Measurements from ENCODE around the gene KIF1A. TPM values are rescaled to one million over a fixed set of nuclear protein-coding genes. Genes with fewer than 3 reads are reported as not detected.
"Not testable (repeated sequence)": the region's sequence is repeated elsewhere in the genome, so short reads cannot be mapped to it uniquely, and the experiment has no call there.

The KIF1A gene
- total RNA-seq, 1 experiment from 2014 or later: not detected

- H3K9ac ChIP-seq (ENCODE audit: low read length); H3K9me3 ChIP-seq (ENCODE audit: low read length); BruUV-seq (replicated peaks); H3K27ac ChIP-seq (ENCODE audit: low read length); H3K36me3 ChIP-seq (ENCODE audit: low read depth, low read length); ATAC-seq; H3K4me3 ChIP-seq (ENCODE audit: low read length); H3F3A ChIP-seq (ENCODE audit: low read length, unreplicated experiment); intact Hi-C loops (cut with micrococcal nuclease); H3K4me1 ChIP-seq (ENCODE audit: insufficient read depth, low read length); H3K9me2 ChIP-seq (replicated peaks; ENCODE audit: low read length); H3K79me2 ChIP-seq (ENCODE audit: low read length); DNase-seq; H4K20me1 ChIP-seq (ENCODE audit: low read length); CTCF ChIA-PET; H3K4me2 ChIP-seq (ENCODE audit: low read length); POLR2A ChIA-PET (ENCODE audit: unreplicated experiment); H2AFZ ChIP-seq (ENCODE audit: low read length): not testable (repeated sequence)
- peaks cover 11% of the 10 kb centered on the region for H3K27me3 ChIP-seq (ENCODE audit: low read length)
Observed at GRCh38 chr2:240691075-240691427, 129.0 kb downstream of the KIF1A start.

- H3K79me2 ChIP-seq (ENCODE audit: low read length); H3K4me3 ChIP-seq (ENCODE audit: low read length); H3K9me2 ChIP-seq (replicated peaks; ENCODE audit: low read length); H3K9me3 ChIP-seq (ENCODE audit: low read length); ATAC-seq; DNase-seq; H3K36me3 ChIP-seq (ENCODE audit: low read depth, low read length); H3K27ac ChIP-seq (ENCODE audit: low read length); H3K4me1 ChIP-seq (ENCODE audit: insufficient read depth, low read length); H4K20me1 ChIP-seq (ENCODE audit: low read length); CTCF ChIA-PET; H3K9ac ChIP-seq (ENCODE audit: low read length); intact Hi-C loops (cut with micrococcal nuclease); POLR2A ChIA-PET (ENCODE audit: unreplicated experiment); H3K4me2 ChIP-seq (ENCODE audit: low read length); H3F3A ChIP-seq (ENCODE audit: low read length, unreplicated experiment); H2AFZ ChIP-seq (ENCODE audit: low read length); BruUV-seq (replicated peaks): not testable (repeated sequence)
- peaks cover 15% of the 10 kb centered on the region for H3K27me3 ChIP-seq (ENCODE audit: low read length)
Observed at GRCh38 chr2:240690421-240691074, 129.5 kb downstream of the KIF1A start.

DNA sequence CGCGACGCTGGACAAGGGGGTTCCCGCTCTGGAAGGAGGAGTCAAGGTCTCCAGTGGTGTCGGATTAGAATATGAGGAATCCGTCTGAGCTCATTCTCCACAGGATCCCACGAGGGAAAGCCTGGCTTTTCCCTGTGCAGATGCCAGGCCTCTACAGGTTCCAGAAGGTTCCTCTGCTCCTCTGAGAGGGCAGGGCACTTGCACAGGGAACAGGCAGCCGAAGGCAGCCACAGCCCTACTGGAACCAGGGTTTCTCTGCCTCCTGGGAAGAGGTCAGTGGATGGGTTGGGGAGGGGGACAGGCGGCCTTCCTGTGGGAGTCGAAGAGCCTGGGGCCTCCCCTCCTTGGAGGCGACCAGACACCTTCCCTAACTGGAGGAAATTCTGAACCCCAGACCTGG lies 130.0 kb downstream of the KIF1A start:
- H3K9ac ChIP-seq (ENCODE audit: low read length): no peak overlapping the region
- H3K4me3 ChIP-seq (ENCODE audit: low read length): no peak overlapping the region
- TF ChIP-seq EZH2phosphoT487 (IDR thresholded peaks at IDR 0.05; ENCODE audit: borderline replicate concordance, low read length): no peak
- TF ChIP-seq, protein P1, sequence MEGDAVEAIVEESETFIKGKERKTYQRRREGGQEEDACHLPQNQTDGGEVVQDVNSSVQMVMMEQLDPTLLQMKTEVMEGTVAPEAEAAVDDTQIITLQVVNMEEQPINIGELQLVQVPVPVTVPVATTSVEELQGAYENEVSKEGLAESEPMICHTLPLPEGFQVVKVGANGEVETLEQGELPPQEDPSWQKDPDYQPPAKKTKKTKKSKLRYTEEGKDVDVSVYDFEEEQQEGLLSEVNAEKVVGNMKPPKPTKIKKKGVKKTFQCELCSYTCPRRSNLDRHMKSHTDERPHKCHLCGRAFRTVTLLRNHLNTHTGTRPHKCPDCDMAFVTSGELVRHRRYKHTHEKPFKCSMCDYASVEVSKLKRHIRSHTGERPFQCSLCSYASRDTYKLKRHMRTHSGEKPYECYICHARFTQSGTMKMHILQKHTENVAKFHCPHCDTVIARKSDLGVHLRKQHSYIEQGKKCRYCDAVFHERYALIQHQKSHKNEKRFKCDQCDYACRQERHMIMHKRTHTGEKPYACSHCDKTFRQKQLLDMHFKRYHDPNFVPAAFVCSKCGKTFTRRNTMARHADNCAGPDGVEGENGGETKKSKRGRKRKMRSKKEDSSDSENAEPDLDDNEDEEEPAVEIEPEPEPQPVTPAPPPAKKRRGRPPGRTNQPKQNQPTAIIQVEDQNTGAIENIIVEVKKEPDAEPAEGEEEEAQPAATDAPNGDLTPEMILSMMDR (conservative IDR thresholded peaks at IDR 0.05; ENCODE audit: low read depth, low read length): no peak
- no peak for TF ChIP-seq EZH2 (IDR thresholded peaks at IDR 0.05; ENCODE audit: low read length, unreplicated experiment)
- intact Hi-C loops (cut with micrococcal nuclease): no loop called here
- ChIA-PET POLR2A (ENCODE audit: unreplicated experiment) (no interaction called here), CTCF (no interaction called here)
- H3K27ac ChIP-seq (ENCODE audit: low read length): no peak overlapping the region
- H3K79me2 ChIP-seq (ENCODE audit: low read length): no peaks in the 10 kb centered on the region
- DNase-seq: no peak
- no peaks in the 10 kb centered on the region for H3K36me3 ChIP-seq (ENCODE audit: low read depth, low read length)
- no peak overlapping the region for H3K4me2 ChIP-seq (ENCODE audit: low read length)
- no TSS peak for BruUV-seq (replicated peaks)
- H3K9me2 ChIP-seq (replicated peaks; ENCODE audit: low read length): no peaks in the 10 kb centered on the region
- H3F3A ChIP-seq (ENCODE audit: low read length, unreplicated experiment): no peaks in the 10 kb centered on the region
- H3K4me1 ChIP-seq (ENCODE audit: insufficient read depth, low read length): no peaks in the 10 kb centered on the region
- H3K9me3 ChIP-seq (ENCODE audit: low read length): no peaks in the 10 kb centered on the region
- no peaks in the 10 kb centered on the region for H4K20me1 ChIP-seq (ENCODE audit: low read length)
- H3K27me3 ChIP-seq (ENCODE audit: low read length): peaks cover 15% of the 10 kb centered on the region
- H2AFZ ChIP-seq (ENCODE audit: low read length): no peak overlapping the region
- no peak for ATAC-seq

DNA sequence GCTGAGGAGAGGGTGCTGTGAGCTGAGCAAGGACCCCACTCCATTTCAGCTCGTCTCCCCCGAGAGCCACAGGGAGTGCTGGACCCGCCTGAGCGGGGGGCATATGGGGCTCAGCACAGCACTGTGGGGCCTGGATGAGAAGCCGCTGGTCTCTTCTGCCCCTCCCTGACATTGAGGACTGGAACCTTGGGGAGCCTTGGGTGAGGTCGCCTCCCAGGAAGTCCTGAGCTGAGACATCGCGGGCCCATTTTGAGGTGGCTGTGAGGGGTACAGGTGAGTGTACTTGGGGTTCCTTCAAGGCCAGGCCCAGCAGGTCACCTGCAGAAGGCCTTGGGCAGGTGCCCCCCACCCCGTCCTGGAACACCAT lies 131.5 kb downstream of the KIF1A start:
- Histone ChIP-seq H3K4me2 (ENCODE audit: low read length) (no peak overlapping the region), H3K9me3 (ENCODE audit: low read length) (no peaks in the 10 kb centered on the region), H3K27me3 (ENCODE audit: low read length) (peaks cover 15% of the 10 kb centered on the region), H3K9me2 (replicated peaks; ENCODE audit: low read length) (no peaks in the 10 kb centered on the region), H3F3A (ENCODE audit: low read length, unreplicated experiment) (no peaks in the 10 kb centered on the region), H3K4me1 (ENCODE audit: insufficient read depth, low read length) (no peaks in the 10 kb centered on the region), H2AFZ (ENCODE audit: low read length) (no peak overlapping the region), H3K9ac (ENCODE audit: low read length) (no peak overlapping the region), H4K20me1 (ENCODE audit: low read length) (no peaks in the 10 kb centered on the region), H3K27ac (ENCODE audit: low read length) (no peak overlapping the region), H3K79me2 (ENCODE audit: low read length) (no peaks in the 10 kb centered on the region), H3K36me3 (ENCODE audit: low read depth, low read length) (no peaks in the 10 kb centered on the region), H3K4me3 (ENCODE audit: low read length) (no peak overlapping the region)
- DNase-seq: no peak
- ChIA-PET CTCF (no interaction called here), POLR2A (ENCODE audit: unreplicated experiment) (no interaction called here)
- TF ChIP-seq EZH2 (IDR thresholded peaks at IDR 0.05; ENCODE audit: low read length, unreplicated experiment): no peak
- ATAC-seq: no peak
- BruUV-seq (replicated peaks): no TSS peak
- intact Hi-C loops (cut with micrococcal nuclease): no loop called here
